Measurements from ENCODE around the gene CDV3.

GRCh38 chr3:133573629-133574194 is at the start of gene CDV3:
- TF ChIP-seq CTCF (IDR thresholded peaks at IDR 0.05) (no peak), POLR2AphosphoS5 (IDR thresholded peaks at IDR 0.05) (peak in 1 of 3 donors; percentile 65), POLR2A (IDR thresholded peaks at IDR 0.05) (peak in 1 of 2 donors; percentile 69)
